ENCODE data around the gene ALDH2. TPM values are rescaled to one million over a fixed set of nuclear protein-coding genes. Genes with fewer than 3 reads are reported as not detected.

The ALDH2 gene
- total and polyA plus RNA-seq, 10 of the 15 experiments (the other 5 are each of a cell fraction or from before 2014, with no cell fraction given): 1.4 to 16.4 (median 8.7) TPM

DNA sequence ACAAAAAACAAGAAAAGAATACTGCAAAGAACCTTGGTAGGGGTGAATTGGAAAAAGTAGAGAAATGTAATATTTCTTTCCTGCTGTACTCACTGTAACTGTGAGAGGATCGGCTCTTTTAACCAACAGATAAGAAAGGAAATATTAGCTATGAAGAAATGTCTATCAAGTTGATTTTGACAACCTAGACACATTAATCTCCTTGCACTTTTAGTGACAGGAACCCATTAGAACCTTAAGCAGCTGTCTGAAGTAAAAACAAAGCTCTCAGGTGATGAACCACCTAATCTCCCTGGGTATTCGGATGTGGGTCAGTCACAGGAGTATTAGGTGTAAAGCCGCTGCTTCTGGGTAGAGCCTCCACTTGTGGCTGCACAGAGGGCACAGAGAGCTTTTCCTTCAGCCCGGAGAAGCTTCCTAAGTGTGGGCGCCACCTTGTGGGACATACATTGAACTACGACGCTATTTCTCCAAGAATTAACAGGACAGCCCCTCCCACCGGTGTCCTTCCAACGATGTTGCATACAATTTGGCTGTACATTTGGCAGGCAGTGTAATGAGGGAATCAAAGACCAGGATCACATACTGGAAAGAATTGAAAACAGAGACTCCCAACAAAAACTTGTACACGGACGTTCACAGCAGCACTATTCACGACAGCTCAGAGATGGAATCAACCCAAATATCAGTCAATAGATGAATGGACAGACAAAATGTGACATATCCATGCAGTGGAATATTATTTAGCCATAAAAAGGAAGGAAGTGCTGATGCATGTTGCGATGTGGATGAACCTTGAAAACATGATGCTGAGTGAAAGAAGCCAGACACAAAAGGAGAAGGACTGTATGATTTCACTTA lies 46.4 kb downstream of the ALDH2 start:
- ChIA-PET SMC1A (ENCODE audit: uncharacterized antibody, unreplicated experiment) (interaction anchor here (0.6 to 6.5 kb wide), 32 partner anchors 9 to 417 kb away, joined by 3 to 89 read pairs (median 5); partner anchors contain the start of genes ACAD10, ALDH2 and BRAP), RAD21 (ENCODE audit: unreplicated experiment) (interaction anchor here (0.5 to 2.2 kb wide), 22 partner anchors 18 to 417 kb away, joined by 3 to 59 read pairs (median 5); partner anchors contain the start of genes ACAD10, BRAP and MAPKAPK5), POLR2A (interaction anchor here (0.7 kb wide), 1 partner anchor 127 kb away, joined by 3 read pairs; the partner anchor contains the start of genes ACAD10 and BRAP), CTCF (interaction anchor here (0.6 to 9.7 kb wide), 45 partner anchors 9 to 650 kb away, joined by 3 to 170 read pairs (median 5); partner anchors contain the start of genes ACAD10, ALDH2, BRAP and MAPKAPK5)
- no TSS peak for BruUV-seq (replicated peaks)
- H3K4me2 ChIP-seq (ENCODE audit: control insufficient read depth, insufficient read depth): no peak overlapping the region
- in situ Hi-C loops (cut with MboI): loop anchor here (5.0 to 10.0 kb wide), 2 partner anchors 58 to 126 kb away; partner anchors contain the start of genes ACAD10 and BRAP
- no peak overlapping the region for H3K4me3 ChIP-seq
- peak; percentile 98 for FAIRE-seq
- peak; percentile 44 for DNase-seq (ENCODE audit: low read depth, low spot score)
- H3K79me2 ChIP-seq (ENCODE audit: control insufficient read depth, insufficient read depth, low read length): no peaks in the 10 kb centered on the region
- intact Hi-C loops (cut with micrococcal nuclease; ENCODE audit: unreplicated experiment): loop anchor here (1.0 to 2.0 kb wide), 4 partner anchors 56 to 416 kb away; partner anchors contain the start of gene ACAD10
- no peak overlapping the region for H3K9ac ChIP-seq (ENCODE audit: control insufficient read depth, insufficient read depth, low read length)
- peak overlapping the region; percentile 84 for H2AFZ ChIP-seq (ENCODE audit: control insufficient read depth, low read depth, low read length)
- H4K20me1 ChIP-seq (ENCODE audit: control insufficient read depth, insufficient read depth): no peaks in the 10 kb centered on the region
- no peaks in the 10 kb centered on the region for H3K27me3 ChIP-seq (replicated peaks in 1 of 2; ENCODE audit: control insufficient read depth in 2 of 2, insufficient read depth in 2 of 2, low read length in 1 of 2)
- no peaks in the 10 kb centered on the region for H3K36me3 ChIP-seq (ENCODE audit: control insufficient read depth in 2 of 2, insufficient read depth in 2 of 2, low read length in 1 of 2)
- peaks cover 3% of the 10 kb centered on the region; the same call in 1 of the 2 replicates for H3K4me1 ChIP-seq (ENCODE audit: control insufficient read depth, insufficient read depth, low read length)
- WGBS (ENCODE audit: insufficient coverage, insufficient replicate concordance, low lambda C conversion rate, missing lambda C conversion rate): 8% methylated on average over 13 of the region's 13 CpGs
- no peaks in the 10 kb centered on the region for H3K9me3 ChIP-seq (replicated peaks; ENCODE audit: control insufficient read depth, insufficient read depth, low read length)
- no peak overlapping the region for H3K27ac ChIP-seq (ENCODE audit: control insufficient read depth, insufficient read depth)
- peak; percentile 99 for ATAC-seq
- TF ChIP-seq SMARCA5 (IDR thresholded peaks at IDR 0.05): peak; percentile 68; the same call in 1 of the 2 replicates
- TF ChIP-seq BRCA1 (IDR thresholded peaks at IDR 0.05; ENCODE audit: low read depth, low read length): no peak
- TF ChIP-seq, protein P1, sequence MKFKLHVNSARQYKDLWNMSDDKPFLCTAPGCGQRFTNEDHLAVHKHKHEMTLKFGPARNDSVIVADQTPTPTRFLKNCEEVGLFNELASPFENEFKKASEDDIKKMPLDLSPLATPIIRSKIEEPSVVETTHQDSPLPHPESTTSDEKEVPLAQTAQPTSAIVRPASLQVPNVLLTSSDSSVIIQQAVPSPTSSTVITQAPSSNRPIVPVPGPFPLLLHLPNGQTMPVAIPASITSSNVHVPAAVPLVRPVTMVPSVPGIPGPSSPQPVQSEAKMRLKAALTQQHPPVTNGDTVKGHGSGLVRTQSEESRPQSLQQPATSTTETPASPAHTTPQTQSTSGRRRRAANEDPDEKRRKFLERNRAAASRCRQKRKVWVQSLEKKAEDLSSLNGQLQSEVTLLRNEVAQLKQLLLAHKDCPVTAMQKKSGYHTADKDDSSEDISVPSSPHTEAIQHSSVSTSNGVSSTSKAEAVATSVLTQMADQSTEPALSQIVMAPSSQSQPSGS (IDR thresholded peaks at IDR 0.05; ENCODE audit: low read length): no peak
- TF ChIP-seq CREM (IDR thresholded peaks at IDR 0.05; ENCODE audit: low read depth): peak; percentile 63
- TF ChIP-seq CBX5 (IDR thresholded peaks at IDR 0.05; ENCODE audit: low read depth): no peak
- no peak for TF ChIP-seq EP300 (IDR thresholded peaks at IDR 0.05; ENCODE audit: borderline replicate concordance in 1 of 2, control insufficient read depth in 1 of 2, low read depth in 2 of 2, low read length in 2 of 2)
- no peak for TF ChIP-seq ETV6 (conservative IDR thresholded peaks at IDR 0.05 in 1 of 2, IDR thresholded peaks at IDR 0.05 in 1 of 2; ENCODE audit: borderline replicate concordance in 1 of 2, low read depth in 1 of 2)
- no peak for TF ChIP-seq SREBF1 (IDR thresholded peaks at IDR 0.05; ENCODE audit: low read length)
- TF ChIP-seq RFX5 (IDR thresholded peaks at IDR 0.05; ENCODE audit: low read depth, low read length): no peak
- TF ChIP-seq, protein P2, sequence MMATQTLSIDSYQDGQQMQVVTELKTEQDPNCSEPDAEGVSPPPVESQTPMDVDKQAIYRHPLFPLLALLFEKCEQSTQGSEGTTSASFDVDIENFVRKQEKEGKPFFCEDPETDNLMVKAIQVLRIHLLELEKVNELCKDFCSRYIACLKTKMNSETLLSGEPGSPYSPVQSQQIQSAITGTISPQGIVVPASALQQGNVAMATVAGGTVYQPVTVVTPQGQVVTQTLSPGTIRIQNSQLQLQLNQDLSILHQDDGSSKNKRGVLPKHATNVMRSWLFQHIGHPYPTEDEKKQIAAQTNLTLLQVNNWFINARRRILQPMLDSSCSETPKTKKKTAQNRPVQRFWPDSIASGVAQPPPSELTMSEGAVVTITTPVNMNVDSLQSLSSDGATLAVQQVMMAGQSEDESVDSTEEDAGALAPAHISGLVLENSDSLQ (IDR thresholded peaks at IDR 0.05): no peak
- TF ChIP-seq SMC3 (IDR thresholded peaks at IDR 0.05; ENCODE audit: borderline replicate concordance, low read length): peak; percentile 94
- no peak for TF ChIP-seq NR2C2 (IDR thresholded peaks at IDR 0.05; ENCODE audit: borderline replicate concordance, control insufficient read depth, insufficient read length, low read depth)
- peak; percentile 83 for TF ChIP-seq RAD21 (IDR thresholded peaks at IDR 0.05; ENCODE audit: insufficient read depth, low read depth, low read length)
- 0 out of 2 replicates have a peak, but pooled peaks have one; percentile 21 for TF ChIP-seq IKZF1 (conservative IDR thresholded peaks at IDR 0.05)
- TF ChIP-seq, protein P3, sequence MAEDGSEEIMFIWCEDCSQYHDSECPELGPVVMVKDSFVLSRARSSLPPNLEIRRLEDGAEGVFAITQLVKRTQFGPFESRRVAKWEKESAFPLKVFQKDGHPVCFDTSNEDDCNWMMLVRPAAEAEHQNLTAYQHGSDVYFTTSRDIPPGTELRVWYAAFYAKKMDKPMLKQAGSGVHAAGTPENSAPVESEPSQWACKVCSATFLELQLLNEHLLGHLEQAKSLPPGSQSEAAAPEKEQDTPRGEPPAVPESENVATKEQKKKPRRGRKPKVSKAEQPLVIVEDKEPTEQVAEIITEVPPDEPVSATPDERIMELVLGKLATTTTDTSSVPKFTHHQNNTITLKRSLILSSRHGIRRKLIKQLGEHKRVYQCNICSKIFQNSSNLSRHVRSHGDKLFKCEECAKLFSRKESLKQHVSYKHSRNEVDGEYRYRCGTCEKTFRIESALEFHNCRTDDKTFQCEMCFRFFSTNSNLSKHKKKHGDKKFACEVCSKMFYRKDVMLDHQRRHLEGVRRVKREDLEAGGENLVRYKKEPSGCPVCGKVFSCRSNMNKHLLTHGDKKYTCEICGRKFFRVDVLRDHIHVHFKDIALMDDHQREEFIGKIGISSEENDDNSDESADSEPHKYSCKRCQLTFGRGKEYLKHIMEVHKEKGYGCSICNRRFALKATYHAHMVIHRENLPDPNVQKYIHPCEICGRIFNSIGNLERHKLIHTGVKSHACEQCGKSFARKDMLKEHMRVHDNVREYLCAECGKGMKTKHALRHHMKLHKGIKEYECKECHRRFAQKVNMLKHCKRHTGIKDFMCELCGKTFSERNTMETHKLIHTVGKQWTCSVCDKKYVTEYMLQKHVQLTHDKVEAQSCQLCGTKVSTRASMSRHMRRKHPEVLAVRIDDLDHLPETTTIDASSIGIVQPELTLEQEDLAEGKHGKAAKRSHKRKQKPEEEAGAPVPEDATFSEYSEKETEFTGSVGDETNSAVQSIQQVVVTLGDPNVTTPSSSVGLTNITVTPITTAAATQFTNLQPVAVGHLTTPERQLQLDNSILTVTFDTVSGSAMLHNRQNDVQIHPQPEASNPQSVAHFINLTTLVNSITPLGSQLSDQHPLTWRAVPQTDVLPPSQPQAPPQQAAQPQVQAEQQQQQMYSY (CRISPR knock-in tag; IDR thresholded peaks at IDR 0.05): no peak

All from GM12878 (cell line).